K562 treated with DMSO at 1 percent for 4 hours (cell line): ENCODE data around the gene ARHGAP25. TPM values are rescaled to one million over a fixed set of nuclear protein-coding genes. Genes with fewer than 3 reads are reported as not detected.

Source experiments
- total RNA-seq: library from RNA; unstranded; fragments of 300-600 nt; gene quantifications from 2 replicates; pipeline ENCODE4 v1.2.3, GENCODE V29; 2022; ENCODE audit not compliant: insufficient read depth

The ARHGAP25 gene, protein sequence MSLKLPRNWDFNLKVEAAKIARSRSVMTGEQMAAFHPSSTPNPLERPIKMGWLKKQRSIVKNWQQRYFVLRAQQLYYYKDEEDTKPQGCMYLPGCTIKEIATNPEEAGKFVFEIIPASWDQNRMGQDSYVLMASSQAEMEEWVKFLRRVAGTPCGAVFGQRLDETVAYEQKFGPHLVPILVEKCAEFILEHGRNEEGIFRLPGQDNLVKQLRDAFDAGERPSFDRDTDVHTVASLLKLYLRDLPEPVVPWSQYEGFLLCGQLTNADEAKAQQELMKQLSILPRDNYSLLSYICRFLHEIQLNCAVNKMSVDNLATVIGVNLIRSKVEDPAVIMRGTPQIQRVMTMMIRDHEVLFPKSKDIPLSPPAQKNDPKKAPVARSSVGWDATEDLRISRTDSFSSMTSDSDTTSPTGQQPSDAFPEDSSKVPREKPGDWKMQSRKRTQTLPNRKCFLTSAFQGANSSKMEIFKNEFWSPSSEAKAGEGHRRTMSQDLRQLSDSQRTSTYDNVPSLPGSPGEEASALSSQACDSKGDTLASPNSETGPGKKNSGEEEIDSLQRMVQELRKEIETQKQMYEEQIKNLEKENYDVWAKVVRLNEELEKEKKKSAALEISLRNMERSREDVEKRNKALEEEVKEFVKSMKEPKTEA
- 7.3 and 8.8 TPM in 2 replicates for total RNA-seq

GRCh38 chr2:68734688-68735525 is at the start of gene ARHGAP25:
Gene ARHGAP25 (plus strand): TSS chr2:68734811. CDS start chr2:68735200, 389 bp downstream.

DNA sequence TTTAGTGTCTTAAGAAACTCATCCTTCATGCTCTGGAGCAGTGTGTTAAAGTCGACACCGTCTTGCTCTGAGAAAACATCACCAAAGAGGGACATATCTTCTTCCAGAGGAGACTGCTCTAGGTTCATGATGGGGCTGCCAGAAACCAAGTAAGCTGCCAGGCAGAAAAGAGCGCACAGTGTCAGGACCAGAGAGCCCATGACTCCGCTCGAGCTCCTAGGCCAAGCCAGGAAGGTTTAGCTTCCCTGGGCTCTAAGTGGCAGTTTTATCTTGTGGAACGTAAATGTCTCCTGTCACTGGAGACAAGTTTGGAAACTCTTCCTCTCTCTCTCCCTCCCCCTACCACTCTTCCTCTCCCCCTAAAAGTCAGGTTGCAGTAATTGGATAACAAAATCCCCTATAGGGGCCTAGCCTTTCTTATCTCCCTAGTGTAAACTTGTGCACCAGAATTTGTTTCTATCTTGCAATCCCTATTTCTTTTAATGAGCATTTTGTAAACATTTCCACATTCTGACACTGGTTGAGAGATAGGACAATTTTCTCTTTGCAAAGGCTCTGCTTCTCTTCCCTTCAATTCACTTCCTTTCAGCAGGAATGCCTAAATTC is 136.7 kb downstream of the ARHGAP25 start, which contains the start of gene BMP10:
Gene BMP10, minus strand, starts transcription at position 239 of the 606 bp plus-strand sequence. Its CDS starts 39 bp downstream, at position 200.

Other genes starting within 250 kb of the ARHGAP25 start
- gene PROKR1, start 91.2 kb upstream of the ARHGAP25 start, total RNA-seq = 0.46 TPM in 1 of 2 replicates, not detected in the other
- gene BMP10, start 136.6 kb downstream of the ARHGAP25 start, total RNA-seq = not detected in 2 replicates
- gene GKN2, start 218.1 kb downstream of the ARHGAP25 start, total RNA-seq = not detected in 2 replicates
- not detected in 2 replicates for gene GKN1, start 239.8 kb downstream of the ARHGAP25 start, total RNA-seq